NCI-H2029 treated with DMSO at 0.1 percent for 48 hours (cell line): ENCODE results near the gene CASS4.
A peak's percentile ranks its signal among the peaks of the same experiment; 100 is the strongest.
"Not testable (repeated sequence)": the region's sequence is repeated elsewhere in the genome, so short reads cannot be mapped to it uniquely, and the experiment has no call there.

Experiments
- DNase-seq: peaks from one replicate; lab custom pipeline; 2025; lab: John Stamatoyannopoulos, UW

CASS4 gene

DNA sequence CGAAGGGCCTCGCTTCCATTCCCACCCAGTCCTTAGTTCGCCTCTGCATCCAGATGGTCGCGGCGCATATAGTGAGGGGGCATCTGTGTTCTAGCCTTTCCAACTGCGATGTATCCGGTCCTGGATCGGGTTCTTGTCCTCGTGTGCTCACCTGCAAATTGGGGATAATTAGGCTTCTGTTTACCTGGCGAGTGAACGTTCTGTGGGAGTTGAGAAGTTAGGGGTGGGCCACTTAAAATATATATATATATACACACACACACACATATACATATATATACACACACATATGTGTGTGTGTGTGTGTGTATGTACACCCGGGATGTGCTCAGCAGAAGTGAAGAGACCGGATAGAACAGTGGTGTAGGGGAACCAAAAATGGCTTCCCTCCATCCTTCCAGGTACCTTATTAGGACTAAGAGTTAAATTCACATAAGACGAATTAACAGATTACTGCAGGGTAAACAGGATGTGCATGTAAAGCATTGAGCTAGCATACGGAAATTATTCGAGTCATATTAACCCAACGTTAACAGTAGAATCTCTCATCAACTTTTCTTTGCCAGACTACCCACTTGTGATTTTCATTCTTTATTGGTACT is 19.1 kb upstream of the CASS4 start:
- no peak for DNase-seq

DNA sequence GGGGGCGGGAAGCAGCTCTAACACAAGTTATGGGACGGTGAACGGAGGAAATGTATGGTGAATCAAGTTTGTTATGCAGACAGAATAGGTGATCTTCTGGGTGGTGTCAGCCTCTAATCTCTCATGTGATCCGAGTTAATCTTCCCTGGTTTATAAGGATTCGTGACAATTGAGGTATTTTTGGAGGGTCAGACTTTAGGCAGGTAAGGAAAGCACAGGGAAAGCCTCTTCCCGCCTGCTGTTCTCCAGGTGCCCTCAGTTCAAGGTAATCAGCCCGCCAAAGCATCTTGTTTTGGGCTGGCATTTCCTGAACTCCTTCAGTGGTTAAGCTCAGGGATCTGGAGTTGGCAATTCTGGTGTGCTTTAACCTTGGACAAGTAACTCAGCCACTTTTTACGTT is 18.4 kb upstream of the CASS4 start:
- DNase-seq, result no peak

DNA sequence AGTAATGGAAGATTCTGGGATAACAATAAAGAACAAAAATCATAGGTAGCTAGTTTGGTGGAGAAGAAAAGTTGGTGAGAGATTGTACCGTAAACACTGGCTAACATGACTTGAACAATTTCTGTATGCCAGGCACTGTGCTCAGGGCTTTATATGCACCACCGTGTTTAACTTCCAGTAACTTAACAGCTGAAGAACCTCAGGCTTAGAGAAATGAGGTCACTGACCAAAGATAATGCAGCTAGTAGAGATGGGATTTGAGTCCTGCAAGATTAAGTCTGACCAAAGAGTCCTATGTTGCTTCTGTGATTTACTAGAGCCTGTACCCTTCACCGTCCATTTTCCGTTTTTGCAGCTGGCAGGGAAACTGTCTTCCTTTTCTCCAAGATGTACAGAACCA is 16.9 kb upstream of the CASS4 start:
- no peak for DNase-seq

DNA sequence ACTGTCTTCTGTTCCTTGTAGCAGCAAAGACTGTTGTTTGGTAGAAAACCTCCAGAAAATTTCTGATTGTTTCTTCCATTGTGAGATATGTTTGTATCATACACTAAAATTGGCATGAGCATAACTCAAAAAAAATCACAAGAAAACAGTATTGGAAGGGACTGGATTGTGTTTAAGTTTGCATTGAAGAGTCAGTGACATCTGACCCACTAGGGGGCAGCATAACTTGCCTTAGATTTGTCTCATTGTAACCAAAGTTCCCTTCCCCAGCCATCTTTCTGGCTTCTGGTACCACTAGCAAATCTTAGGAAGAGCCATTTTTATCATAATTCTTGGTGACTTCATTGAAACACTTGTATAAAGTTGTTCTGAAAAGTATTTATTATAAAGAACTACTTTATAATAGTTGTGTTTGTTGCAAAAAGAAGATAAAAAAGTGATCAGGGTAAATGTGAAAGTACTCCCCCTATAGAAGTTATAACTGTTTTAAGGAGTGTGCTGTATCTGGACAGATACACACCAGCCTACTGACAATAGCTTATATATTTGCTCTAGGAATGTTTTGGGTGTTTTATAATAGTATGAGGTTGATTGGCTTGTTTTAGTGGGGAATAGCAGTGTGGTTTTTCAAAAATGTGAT is 11.9 kb upstream of the CASS4 start:
- DNase-seq, result peak; percentile 1

DNA sequence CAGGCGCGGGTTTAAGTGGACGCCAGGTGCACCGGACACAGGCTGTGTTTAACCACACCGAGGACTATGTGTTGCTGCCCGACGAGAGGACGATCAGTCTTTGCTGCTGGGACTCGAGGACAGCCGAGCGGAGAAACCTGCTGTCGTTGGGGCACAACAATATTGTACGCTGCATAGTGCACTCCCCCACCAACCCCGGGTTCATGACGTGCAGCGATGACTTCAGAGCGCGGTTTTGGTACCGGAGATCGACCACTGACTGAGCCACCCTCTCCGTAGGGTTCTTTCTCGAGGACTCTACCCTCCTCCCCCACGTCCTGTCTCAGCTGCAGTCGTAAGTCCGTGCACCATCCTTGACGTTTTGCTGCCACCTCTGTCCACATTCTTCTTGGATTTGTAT is 8.6 kb upstream of the CASS4 start:
- no peak for DNase-seq

DNA sequence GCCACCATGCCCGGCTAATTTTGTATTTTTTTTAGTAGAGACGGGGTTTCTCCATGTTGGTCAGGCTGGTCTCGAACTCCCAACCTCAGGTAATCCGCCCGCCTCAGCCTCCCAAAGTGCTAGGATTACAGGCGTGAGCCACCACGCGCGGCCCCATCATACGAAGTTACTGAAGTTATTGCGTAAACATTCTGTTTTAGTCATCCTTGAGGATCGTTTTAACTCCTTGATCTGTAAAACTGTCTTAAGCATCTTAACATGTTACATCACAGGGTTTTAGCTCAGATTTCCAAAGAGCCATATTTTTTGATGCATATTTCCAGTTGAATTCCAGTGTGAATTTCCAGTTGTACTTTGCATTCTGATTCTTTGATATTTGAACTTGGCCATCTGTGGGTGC is 6.7 kb upstream of the CASS4 start:
- DNase-seq, result not testable (repeated sequence)

DNA sequence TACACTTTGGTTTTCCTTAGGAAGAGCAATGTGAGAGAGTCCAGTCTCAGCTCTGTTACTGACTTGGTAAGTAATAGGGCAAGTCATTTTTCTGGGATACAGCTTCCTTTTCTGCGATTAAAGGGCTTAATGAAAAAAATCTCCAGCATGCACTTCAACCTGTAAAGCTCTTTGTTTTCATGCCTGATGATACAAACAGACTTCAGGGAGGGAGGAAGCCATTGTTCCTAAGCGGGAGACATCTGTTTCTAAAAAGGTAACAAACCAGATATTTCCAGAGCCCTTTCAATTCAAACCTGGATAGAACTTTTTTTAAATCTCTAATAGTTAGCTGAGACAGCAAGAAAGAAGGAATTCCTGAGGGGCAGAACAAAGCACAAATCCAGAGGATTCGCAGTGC is 5.2 kb upstream of the CASS4 start:
- no peak for DNase-seq

DNA sequence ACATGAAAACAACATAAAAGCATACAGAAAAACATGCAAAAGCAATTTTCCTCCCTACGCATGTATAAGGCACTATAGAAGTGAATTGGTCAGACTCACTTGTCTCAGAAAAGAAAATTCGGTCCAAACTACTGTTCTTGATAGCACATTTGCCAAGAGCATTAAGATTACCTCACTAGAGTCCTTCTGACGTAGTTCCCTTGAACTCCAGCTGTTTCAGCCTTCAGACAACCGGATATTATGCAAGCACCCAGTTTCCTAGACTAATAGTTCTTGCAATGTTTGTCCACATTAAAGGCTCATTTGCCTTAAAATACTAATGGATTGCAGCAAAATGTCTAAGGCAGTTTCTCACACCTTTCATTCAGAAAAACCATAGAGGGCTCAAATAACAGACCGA is 2.5 kb upstream of the CASS4 start:
- DNase-seq, result no peak

DNA sequence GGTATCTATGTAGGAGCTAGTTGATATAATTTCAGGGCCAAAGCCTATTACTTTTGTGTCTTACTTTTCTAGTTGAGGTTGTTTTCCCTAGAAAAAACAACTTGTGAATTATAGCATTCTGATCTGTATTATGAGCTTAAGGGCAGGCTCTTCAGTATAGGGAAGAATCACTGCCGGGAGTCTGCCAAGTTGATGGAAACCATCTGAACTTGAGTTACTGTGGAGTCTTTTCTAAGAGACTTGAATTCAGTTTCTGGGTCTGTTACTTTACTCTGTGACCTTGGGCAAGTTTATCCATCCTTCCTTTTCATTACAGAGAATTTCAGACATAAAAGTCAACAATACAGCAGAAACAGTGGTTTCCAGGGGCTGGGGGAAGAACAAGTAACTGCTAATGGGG is 2.1 kb upstream of the CASS4 start:
- DNase-seq, result no peak

DNA sequence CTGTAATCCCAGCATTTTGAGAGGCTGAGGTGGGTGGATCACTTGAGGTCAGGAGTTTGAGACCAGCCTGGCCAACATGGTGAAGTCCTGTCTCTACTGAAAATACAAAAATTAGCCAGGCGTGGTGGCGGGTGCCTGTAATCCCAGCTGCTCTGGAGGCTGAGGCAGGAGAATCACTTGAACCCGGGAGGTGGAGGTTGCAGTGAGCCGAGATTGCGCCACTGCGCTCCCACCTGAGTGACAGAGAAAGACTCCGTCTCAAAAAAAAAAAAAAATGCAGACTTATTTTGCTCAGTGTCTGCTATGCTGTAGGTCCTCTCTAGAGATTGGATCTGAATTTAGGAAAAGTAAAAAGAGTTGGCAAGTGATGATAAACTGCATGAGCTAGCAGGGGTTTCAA is 773 bp upstream of the CASS4 start:
- not testable (repeated sequence) for DNase-seq

DNA sequence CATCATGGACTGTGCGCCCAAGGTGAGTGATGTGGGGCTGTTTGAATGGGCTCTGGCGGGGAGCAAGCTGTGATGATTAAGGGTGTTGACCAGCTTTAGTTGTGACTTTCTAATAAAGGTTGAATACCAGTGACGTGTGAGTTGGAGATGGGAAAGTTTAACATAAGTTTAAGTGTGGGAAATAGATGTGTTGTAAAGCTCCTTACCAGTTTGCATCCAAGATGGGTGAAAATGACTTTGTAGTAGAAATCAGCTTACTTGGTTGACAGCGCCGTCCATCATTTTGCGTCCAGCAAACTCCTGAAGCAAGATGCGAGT is 372 bp downstream of the CASS4 start:
- no peak for DNase-seq

DNA sequence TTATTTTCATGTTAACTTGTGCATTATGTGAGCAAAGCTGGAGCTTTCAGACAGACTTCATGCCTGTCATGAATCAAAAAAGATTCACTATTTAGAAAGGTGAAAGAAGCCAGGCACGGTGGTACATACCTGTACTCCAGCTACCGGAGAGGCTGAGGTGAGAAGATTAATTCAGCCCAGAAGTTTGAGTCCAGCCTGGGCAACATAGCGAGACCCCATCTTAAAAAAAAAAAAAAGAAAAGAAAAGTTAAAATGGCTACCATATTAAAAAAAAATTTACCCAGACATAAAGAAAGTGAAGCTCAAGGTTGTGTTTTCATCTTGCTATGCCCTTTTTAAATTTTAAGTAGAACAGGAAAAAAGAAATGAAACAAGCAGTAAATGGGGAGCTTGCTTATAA is 889 bp downstream of the CASS4 start:
- no peak for DNase-seq

DNA sequence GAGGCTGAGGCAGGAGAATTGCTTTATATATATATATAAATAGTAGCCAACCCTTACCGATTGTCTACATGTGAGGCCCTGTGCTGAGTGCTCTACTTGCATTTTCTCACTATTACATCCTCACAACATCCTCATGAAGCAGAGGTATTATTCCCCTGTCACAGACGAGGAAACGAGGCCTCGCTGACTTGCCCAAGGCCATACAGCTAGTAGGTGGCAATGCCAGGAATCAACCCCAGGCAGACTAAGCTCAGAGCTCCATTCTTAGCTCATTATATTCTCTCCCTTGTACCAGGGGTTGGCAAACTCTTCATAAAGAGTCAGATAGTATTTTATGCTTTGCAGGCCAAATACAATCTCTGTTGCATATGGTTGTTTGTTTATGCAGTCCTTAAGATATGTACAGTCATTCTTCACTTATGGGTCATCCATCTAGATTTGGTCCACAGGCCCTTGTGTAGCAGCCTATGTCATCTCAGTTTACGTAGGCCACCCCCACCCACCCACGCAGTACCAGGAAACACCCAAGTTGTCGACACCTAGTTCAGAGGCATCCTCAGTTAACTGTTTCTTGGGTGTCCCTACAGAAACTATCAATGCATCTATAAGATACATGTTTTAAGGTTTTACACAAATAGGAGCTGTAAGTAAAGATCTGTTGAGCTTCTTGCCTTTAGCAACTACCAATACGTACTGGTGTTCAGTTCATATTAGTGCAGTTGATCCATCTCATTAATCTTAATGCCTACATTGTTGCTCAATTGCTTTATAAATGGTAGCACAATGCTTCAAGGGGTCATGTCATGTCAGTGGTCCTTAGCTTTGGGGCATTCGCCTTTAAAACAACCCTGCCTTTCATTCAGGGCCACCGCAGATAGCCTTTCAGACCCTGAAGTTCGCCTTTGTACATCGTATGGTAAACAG is 3.0 kb downstream of the CASS4 start:
- no peak for DNase-seq

DNA sequence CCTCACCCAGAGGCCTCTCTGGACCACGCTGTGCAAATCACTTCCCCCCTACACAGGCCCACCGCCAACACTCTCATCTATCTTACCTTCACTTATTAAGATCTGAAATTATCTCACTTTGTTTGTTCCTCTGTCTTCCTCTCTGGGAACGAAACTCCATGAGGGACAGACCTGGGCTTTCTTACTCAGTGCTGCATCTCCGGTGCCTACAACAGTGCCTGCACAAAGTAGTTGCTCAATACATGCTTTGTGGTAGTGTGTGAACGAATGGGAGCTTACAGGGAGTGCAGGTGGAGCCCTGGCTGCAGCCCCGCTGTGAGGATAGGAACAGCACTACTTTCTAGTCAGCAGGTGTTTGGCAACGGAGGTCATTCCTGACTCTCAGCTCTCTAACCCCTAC is 5.3 kb downstream of the CASS4 start:
- DNase-seq, result no peak

DNA sequence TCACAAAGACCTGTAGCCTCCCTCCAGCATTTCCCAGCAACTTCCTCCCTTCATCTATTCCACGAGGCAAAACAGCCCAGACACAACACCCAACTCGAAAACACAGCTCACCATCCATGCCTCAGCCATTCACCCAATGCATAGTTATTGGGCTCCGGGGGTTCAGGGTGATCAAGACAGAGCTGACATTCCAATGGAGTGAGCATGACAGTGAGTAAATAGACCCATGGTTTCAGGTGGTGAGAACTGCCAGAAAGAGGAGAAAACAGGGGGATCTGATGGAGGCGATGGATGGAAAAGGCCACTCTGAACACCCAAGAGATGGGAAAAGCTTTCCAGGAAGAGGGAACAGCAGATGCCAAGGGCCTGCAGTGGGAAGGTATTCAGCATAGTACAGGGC is 5.9 kb downstream of the CASS4 start:
- DNase-seq, result no peak

DNA sequence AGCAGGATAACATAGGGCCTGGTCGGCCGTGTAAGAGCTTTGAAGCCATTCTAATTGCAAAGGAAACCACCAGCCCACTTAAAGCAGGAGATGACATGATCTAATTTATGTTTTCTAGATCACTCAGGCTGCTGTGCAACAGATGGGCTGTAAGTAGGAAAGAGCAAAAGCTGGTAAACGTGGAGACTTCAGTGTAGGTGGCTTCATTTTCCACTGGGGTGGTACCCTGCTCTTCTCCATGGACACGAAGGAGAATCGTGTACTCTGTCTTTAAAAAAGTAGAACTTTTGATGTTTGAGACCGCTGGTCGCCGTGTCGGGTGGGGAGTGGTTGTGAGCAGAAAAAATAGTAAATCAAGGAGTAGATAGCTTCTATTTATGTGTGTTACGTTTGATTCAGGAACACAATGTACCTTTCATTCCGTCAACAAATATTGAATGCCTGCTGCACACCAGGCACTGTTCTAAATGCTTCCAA is 6.4 kb downstream of the CASS4 start:
- no peak for DNase-seq

DNA sequence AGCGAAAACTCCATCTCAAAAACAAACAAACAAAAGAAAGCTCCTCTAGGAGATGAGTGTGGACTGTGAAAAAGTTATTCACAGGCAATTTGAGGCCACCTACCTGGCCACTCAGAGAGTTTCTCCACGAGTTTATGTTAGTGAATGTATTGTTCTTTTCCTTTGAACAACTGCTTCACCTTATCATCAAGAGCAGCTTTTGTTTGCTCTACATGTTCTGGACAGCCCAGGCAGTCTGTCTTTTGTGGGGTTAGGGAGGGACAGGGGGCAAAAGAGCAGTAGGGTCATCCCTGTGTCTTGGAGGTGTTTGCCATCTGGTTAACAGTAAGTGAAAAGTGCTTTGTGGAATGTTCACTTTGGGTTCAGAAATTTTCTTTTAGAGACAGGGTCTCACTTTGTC is 8.0 kb downstream of the CASS4 start:
- DNase-seq, result no peak

DNA sequence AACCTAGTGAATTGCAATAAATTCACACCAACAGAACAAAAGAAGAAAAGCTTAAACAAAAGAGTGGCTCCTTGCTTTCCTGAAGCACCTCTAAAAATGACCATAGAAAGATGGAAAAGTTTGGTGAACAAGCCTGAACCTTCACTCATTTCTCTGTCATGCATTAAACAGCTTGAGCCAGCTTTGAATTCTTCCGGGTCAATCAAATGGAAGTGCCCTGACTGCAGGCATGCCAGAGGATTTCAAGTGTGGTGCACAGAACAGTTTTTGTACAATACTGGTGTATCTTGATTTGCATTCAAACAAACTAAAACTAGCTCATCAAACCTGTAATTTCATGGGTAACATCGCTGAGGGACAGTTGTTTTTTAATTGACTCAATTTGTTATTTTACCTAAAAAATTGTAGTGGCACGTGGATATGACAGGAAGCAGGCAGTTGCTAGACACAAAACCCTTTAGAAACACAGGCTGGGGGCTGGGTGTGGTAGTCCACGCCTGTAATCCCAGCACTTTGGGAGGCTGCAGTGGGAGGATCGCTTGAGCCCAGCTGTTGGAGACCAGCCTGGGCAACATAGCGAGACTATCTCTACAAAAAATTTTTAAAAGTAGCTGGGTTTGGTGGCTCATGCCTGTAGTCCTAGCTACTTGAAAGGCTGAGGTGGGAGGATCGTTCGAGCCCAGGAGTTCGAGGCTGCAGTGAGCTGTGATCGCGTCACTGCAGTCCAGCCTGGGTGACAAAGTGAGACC is 9.1 kb downstream of the CASS4 start:
- no peak for DNase-seq

DNA sequence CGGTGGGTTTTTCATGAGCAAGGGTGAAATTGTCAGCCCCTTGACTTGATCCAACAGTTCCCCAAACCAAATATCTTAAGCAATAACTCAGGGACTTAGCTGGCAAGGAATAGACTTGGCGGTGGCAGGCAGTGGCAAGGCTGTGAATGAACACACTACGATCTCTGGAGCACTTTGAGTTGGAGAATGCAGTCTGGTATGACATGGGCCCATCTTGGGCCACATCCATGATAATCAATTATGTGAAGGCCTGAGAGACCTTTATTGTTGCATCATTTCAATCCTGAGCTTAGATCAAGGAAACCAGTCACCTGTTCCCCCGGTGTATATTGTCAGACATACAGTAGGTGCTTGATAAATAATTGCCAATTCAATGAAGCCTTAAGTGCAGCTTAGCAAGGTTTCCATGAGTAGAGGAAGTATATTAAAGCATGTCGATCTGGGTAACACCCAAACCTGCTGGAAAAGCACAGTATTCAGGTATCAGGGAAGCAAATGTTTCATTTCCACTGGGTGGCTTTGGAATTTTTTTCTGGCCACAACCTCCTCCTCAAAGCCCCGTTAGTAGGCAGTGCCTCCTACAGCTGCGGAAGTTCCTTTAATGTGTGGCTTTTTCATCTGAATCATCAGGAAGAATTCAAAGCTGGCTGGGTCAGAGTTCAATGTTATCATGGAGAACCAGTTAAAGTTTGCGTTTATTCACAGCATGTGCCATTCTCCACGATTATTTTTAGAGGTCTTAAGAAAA is 10.2 kb downstream of the CASS4 start:
- DNase-seq, result no peak

DNA sequence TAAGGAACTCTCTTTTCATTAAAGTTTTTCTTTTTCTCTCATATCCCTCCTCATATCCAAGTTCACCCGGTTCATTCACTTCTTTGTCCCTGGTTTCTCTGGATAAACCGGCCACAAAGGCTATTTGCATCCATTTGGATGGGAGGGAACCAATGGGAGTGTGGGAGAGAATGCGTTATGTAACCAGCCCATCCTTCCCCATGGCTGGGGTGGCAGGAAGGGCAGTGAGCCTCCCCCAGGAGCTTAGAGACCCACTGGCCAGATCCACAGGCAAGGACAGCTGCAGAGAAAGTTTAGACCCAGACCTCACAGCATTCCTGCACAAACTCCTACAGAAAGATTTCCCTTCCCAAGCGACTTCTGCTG is 10.7 kb downstream of the CASS4 start:
- DNase-seq, result no peak

DNA sequence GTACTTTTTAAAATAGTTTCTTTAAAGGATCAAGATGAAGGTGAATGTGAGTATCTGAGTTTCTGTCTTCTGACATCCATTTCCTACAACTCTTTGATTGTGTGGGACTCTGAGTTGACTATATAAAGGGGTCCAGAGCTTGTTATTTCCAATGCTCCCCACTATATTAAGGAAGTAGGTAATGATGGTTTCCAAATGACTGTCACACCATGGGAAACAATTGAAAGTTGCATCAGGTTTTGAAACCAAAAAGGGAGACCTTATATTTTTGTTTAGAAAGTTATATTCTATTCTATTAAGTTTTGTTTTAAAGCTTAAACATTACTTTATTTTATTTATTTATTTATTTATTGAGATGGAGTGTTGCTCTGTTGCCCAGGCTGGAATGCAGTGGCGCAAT is 11.2 kb downstream of the CASS4 start:
- DNase-seq, result no peak

DNA sequence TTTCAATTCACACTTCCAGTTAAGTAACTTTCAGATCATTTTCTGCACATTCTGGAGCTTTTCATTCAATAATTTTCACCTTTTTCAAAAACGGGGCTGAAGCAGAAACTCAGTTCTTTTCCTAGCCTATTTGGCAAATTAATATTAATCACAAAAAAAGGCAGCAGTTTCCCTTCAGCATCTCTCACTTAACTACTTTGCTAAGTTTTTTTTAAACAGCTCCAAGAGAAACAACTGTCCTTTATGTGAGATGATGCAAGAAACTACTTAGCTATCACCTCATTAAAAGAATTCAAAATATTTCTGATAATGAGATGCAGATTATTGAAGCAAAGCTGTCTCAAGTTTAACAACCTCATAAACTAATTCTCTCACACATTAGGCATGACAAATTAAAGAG is 11.8 kb downstream of the CASS4 start:
- no peak for DNase-seq
